ENCODE results near the gene ZNF330.
"Not testable (repeated sequence)": the region's sequence is repeated elsewhere in the genome, so short reads cannot be mapped to it uniquely, and the experiment has no call there.

ZNF330 gene

GRCh38 chr4:141220691-141221659 is at the start of gene ZNF330:
Gene ZNF330 (plus strand): TSS chr4:141220895. CDS start chr4:141222372, 1,477 bp downstream.
- peak; percentile 51 for DNase-seq (ENCODE audit: low read depth)

DNA sequence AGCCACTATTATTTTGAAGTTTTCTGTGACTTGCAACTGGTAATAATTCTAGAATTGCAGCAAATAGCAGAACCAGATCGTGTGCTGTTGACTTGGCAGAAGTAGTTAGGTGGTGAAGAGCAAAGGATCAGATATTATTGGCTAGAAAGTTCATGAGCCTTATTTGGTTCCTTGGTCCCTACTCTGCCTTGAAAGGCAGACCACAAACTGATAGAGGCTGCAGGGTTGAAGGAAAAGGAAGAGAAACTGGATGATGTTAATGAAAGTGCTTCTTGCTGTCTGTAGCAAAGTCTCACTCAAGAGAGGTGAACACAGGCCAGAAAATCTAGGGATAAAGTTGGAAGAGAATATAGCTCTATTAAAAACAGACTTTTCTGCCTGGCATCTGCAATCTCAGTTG is 46.2 kb upstream of the ZNF330 start:
- no peak for DNase-seq (ENCODE audit: low read depth)

DNA sequence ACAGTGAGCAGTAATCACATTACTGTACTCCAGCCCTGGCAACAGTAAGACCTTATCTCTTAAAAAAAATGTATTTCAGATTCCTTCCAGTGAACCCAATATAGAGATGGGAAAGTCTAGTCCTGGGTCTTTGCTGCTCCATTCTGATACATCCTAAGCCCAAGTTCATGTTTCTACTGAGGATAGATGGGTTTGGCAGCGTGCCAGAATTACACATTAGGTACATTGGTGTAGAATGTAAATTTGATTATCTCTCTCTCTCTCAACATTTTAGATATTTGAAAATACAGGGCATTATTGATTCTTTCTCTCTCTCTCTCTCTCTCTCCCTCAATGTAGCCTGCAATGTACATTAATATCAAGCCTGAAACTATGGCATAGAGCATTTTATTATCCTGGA is 43.5 kb upstream of the ZNF330 start:
- no peak for DNase-seq (ENCODE audit: low read depth)

- DNase-seq (ENCODE audit: low read depth) = no peak
These were observed 41.0 kb upstream of the ZNF330 start for GRCh38 chr4:141179474-141180373.

- DNase-seq (ENCODE audit: low read depth) = no peak
These were observed 39.5 kb upstream of the ZNF330 start for GRCh38 chr4:141180991-141181761.

- DNase-seq (ENCODE audit: low read depth) = not testable (repeated sequence)
These were observed 37.2 kb upstream of the ZNF330 start for GRCh38 chr4:141183491-141183890.

- DNase-seq (ENCODE audit: low read depth) = no peak
These were observed 28.1 kb upstream of the ZNF330 start for GRCh38 chr4:141192564-141192963.

GRCh38 chr4:141193516-141194034 is 27.1 kb upstream of the ZNF330 start:
- DNase-seq (ENCODE audit: low read depth) = no peak

DNA sequence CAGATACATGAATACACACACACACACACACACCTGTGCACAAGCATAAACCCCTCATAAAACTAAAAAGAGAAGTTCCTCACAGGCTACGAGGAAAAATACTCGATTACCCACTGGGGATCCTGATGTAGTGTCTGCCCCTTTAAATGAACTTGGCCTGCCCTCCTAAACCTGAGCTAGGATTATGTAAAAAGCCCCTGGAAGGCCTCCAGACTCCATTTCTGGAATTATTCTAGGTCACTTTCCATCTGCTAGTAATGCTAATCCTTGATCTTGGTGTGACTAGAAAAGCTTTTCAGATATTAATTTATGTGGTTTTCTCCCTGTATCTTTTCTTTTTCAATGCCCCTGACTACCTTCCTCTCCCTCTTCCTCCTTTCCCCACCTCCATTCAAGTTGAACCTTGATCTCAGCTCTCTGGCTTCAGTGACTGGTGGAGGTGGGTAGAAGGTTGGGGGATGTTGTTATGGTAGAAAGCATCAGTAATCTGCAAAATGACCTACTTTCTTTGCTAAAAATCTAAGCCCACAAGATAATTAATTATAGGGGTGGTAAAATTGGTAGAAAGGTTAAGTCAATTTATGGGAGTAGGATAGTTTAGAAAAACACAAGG is 25.5 kb upstream of the ZNF330 start:
- DNase-seq (ENCODE audit: low read depth) = no peak

DNA sequence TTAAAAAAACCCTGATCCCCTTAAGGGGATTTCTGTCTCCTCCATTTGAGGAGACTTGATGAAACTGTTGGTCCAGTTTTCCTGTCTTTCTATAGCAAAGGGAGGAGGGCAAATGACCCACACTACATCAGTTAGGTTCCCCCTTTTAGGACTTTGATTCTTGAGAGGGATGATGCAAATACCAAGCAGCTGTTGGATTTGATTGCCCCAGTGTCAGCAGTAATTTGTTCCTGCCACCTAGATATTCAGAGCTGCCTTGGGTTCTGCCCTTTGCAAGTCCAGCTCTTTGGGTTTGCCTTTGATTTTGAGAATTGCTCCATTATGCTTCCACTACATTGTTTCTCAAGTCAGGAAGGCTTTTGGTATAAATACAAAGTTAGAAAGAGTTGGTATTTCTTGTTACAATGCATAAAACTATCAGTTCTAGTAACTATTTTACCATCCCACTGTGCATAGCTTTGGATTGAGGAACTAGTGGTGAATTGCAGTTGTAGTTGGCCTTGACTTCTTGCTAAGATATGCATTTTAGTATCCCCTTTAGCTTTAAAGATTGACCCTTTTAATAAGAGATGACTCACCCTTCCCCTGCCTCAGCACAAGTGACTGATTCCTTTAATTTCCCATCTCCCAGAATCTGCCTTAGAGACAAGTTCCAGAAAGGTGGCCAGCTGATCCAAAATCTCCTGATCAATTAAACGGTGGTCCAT is 24.3 kb upstream of the ZNF330 start:
- no peak for DNase-seq (ENCODE audit: low read depth)

- no peak for DNase-seq (ENCODE audit: low read depth)
These were observed 12.7 kb upstream of the ZNF330 start for GRCh38 chr4:141207961-141208360.

DNA sequence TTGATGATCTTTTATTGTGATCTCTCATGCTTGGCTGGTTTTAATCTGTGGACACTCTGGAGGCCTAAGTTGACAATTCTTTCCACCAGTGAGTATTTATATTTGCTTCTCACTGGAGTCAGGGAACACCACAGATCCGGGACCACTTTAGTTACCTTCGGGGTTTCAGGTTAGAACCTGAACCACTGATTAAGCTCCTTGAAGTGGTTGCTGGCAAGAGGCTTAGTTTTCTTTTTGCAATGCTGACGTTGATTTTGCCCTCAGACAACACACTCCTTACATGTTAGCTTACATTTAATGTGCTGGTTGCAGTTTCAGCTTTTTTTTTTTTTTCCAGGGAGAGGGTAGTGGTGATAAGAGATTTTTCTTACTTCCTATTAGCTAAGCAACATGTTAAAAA is 10.5 kb upstream of the ZNF330 start:
- DNase-seq (ENCODE audit: low read depth) = no peak

- no peak for DNase-seq (ENCODE audit: low read depth)
These were observed 7.1 kb upstream of the ZNF330 start for GRCh38 chr4:141213550-141213991.

DNA sequence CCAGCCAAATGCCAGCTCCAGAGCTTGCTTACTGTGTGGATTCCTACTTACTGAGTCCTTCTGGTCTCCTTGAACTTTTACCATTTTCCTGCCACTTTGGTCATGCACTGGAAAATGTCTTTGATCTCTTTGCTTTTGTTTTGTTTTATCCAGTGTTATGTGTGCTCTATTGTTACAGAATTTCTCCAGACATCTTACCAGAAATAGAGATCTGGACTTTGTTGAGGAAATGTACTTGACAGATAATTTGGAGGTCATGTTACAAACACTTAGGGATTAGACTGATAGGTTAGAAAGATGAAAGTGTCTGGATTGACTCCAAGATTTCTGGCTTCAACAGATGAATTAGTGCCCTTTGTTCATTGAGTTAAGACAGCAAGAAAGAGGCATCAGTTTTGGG is 5.7 kb upstream of the ZNF330 start:
- DNase-seq (ENCODE audit: low read depth) = no peak

GRCh38 chr4:141216002-141216761 is 4.5 kb upstream of the ZNF330 start:
- DNase-seq (ENCODE audit: low read depth) = no peak

GRCh38 chr4:141220271-141220670 is 424 bp upstream of the ZNF330 start:
- DNase-seq (ENCODE audit: low read depth) = no peak

DNA sequence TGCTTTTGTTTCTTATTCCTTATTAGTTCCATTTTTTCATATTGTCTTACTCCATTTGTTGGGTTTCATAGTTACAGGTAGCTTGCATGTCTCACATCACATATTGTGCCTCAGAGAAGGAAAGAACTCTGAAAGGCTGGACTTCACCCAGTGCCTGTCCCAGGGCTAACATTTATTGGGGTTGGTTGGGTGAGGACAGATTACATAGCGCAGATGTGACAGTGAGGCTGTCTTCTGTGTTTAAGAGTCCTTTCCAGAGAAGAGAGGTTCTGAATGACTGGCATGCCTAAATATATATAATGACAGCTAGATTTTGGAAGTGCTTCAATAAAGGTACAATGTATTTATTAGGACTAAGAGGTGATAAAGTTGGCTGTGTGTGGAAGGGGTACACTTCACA is 2.7 kb downstream of the ZNF330 start:
- no peak for DNase-seq (ENCODE audit: low read depth)

DNA sequence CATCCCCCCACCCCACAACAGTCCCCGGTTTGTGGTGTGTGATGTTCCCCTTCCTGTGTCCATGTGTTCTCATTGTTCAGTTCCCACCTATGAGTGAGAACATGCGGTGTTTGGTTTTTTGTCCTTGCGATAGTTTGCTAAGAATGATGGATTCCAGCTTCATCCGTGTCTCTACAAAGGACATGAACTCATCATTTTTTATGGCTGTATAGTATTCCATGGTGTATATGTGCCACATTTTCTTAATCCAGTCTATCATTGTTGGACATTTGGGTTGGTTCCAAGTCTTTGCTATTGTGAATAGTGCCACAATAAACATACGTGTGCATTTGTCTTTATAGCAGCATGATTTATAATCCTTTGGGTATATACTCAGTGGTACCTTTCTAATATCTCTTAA is 6.6 kb downstream of the ZNF330 start:
- DNase-seq (ENCODE audit: low read depth) = not testable (repeated sequence)

DNA sequence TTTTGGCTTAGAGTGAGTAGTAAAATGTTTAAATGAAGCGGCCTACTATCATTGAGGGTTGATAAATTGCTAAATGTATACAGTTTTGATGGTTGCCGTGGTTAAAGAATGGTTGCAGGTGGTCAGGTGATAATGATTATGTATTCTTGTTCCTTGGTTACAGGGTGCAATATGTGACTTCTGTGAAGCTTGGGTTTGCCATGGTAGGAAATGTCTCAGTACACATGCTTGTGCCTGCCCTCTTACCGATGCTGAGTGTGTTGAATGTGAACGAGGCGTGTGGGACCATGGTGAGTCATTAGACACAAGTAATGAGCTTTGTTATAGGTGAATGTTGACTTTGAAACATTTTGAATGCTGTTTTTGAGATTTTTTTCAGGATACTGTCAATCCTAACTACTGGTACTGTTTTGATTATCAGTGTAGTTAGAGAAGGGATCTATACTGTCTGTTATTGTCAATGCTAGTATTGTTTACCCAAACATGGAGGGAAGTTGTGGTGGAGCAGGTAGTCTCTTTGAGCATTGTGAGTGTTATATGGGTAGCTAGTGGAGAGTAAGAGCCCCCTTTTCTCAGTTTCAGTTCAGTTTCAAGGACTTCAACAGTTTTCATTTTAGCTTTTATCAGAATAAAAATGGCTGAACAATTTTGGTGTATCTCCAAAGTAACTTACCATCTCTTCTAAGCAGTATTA is 8.9 kb downstream of the ZNF330 start:
- DNase-seq (ENCODE audit: low read depth) = no peak
